ENCODE measurements around the gene PLXNA2.

PLXNA2 gene

DNA sequence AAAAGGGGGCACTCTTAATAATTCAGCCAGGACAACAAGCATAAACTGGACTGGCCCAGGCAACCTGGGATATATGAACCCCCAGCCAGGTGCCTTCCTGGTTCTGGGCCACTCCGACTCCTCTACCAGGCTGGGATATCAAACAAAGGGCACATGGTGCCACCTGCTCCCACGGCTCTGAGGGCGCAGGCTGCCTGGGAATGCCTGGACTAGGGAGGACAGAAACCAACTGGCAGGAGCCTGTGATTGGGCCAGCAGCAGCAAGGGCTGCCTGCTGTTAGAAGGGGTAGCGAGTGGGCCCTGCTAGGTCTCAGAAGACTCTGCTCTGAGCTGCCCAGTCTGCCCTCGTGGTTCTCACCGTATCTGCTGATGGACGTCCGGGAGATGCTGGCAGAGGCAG lies 210.0 kb downstream of the PLXNA2 start:
- no peak for DNase-seq

DNA sequence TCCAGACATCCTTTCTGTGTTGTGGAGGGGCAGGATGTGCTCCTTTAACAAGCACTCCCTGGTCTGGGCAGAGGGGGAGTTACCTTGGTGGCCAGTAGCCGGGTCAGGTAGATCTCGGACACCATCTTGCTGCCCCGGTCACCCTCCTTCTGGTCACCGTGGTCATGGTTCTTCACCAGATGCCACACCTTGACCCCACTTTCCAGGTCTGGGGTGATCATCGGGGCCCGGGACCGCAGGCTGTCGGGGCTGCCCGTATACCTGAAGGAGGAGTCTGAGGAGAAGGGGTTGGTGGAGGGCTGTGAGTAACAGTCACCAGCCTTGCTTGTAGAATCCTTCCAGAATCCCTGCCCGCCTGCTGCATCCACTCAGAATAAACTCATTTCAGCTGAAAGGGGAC lies 210.9 kb downstream of the PLXNA2 start:
- no peak for DNase-seq

DNA sequence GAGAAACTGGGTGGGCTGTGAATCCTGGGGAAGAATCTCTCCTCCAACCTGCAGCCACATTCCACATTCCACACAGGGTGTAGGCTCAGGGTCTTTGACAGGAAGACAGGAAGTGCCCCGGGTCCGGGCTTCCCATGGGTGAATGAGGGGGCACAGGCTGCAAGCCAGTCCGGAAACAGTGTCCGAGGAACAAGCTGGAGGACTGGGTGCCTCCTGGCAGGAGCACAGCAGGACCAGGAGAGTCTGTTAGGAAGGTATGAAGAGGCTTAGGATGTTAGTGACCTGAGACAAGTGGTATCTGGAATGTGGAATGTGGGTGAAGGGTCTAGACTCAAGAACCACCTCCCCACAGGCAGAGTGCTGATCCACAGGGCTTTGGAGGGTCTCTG lies 212.3 kb downstream of the PLXNA2 start:
- DNase-seq, result no peak

DNA sequence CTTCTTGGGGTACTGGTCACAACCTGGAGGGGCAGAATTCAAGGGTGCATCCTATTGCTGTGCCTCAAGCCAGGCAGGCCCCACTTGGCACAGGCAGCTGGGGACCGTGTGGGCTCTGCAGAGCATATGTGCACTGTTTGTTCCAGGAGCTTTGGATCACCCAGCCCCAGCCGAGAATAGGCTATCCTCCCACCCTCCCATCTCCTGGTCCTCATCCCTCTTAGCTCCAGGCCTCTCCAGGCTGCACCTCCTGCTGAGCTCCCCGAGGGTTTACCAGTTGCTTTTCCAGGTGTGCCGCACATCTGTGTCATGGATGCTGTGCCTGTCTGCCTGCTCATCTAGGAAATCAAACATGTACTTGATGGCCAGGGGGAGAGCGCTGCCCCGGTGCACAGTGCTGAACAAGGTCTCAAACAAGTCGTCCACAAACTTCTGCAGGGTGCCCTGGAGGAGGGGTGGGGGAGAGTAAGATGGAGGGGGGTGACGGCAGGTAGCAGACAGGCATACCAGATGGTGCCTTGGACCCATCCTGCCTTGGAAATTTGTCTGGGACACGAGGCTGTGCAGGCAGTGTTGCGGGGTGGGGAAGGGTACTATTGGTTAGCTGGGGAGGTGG lies 212.8 kb downstream of the PLXNA2 start:
- DNase-seq, result no peak

DNA sequence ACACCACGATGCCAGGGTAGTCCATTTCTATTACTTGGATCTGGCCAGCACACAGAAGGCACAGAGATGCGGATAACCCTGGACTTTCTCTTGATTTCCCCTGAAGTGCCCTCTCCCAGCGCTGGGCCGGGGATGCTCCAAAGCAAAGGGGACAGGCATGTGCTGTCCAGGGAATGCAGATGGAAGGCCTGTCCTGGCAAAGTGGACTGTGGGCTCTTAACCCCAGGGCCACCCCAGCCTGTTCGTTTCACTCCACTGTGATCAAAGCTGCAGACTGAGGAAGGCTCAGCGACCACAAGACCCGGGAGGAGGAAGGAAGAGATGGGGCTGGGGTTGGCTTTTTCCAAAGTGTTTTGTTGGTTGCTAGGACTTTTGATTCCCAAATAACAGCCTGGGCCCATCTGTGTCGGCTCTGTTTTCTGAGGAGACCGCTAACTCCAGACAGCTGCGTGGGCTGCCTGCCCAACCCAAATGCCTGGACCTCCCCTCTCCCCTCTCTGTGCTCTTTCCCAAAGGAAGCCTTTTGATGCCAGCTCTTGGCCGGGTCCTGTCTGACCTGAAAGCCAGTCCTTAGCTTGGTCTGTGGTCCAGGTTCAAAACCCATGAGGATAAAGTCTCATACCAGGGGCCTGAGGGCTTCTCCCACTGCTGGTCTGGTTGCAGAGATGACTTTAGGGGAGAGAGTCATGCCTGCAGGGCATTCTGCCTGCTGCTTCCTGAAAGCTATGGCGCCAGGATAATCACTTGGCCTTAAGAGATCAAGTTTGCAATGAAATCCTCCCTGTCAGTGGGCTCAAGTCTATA lies 213.7 kb downstream of the PLXNA2 start:
- no peak for DNase-seq

DNA sequence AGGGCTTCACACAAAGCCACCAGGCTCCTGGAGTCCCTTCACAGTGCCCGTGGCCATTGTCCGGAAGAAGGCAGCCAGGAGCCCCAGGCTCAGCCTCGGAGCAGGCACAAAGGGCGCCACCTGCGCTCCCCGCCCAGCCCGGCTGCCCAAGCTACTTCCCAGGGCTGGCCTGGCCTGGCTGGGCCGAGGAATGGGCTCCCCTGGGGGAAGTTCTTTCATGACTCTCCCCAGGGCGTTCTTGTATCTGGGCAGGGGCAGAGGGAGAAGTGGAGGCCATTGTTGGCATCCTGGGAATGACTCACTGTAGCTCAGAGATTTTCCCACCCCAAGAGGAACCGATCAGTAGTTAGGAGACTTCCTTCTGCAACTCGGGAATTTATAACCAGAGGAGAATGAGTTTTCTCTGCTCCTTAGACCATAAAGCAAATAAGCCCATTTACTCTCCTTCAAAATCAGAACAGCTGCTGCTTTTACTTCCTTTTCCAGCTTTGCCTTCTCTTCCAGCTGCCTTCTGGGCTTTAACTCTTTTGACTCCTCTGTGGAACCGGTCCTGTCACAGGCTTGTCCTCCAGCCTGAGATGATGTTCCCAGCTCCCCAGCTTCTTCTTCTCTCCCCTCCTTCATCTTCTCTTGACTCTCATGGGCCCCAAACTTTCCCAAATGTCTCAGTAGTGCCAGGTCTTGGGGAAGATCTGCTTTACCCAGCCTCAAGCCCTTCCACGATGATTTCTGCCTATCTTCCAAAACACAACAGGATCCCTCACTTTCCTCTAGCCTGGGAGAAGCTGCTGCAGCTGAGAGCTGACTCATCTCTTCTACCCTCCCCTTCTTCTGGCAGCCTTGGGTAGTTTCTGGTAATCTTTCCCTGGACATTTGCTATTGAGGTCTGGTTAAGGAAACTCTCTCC lies 214.6 kb downstream of the PLXNA2 start:
- no peak for DNase-seq

DNA sequence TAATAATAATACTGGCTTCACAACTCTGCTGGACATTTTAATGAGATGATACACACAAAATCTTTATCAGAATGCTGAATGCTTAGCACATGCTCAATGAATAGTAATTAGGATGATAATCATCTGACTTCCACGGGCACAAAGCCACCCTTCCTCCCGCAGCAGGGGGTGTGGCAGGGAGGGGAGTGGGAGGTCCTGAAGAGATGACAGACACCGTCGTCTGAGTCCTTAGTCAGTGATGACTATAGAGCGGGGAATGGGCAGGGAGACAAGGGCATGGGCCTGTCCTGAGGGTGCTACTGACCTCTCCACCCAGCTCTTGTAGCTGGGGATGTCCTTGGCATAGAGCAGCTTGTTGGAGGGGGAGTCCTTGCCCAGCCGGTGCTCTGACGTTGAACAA lies 215.7 kb downstream of the PLXNA2 start:
- DNase-seq, result no peak

DNA sequence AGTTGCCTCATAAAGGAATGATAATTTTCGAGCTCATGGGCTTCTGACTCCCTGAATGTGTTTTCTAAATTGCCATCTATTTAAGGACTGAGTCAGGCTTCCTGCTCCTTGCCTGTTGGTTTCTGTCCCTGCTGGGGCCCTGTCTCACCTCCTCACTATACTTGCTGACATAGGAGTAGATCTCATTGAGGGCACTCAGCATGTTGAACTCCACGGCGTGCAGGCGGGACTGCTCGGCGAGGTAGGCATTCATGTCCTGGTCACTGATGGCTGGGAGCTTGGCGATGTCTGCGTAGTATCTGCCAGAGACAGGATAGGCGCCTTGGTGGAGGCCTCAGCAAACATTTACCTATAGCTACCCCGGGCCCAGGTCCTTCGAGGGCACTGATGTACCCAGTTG lies 216.3 kb downstream of the PLXNA2 start:
- DNase-seq, result no peak

DNA sequence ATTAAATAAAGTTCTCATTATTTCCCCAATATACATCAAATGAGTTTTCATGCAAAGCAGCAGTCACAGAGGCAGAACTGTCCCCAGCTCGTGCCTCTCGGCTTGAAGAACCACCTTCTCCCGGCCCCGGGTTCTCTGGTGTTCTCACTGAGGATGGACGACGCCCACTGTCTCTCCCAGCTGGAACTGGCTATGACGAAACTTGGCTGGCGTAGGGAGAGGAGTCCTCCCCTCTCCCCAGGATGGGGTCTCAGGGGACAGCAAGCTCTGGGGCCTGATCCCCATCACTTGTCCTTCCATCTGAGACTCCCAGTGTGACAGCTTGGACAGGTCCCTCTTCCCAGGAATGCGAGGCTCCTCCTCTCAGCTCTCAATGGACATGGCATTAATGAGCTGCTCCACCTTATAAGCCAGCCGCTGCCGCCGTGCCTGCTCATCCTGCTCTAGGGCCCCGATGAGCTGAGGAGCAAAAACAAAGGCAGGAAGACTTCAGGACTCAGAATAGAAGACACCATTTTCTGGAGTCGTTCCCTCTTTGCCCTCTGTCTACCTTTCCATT lies 217.2 kb downstream of the PLXNA2 start:
- DNase-seq, result no peak

DNA sequence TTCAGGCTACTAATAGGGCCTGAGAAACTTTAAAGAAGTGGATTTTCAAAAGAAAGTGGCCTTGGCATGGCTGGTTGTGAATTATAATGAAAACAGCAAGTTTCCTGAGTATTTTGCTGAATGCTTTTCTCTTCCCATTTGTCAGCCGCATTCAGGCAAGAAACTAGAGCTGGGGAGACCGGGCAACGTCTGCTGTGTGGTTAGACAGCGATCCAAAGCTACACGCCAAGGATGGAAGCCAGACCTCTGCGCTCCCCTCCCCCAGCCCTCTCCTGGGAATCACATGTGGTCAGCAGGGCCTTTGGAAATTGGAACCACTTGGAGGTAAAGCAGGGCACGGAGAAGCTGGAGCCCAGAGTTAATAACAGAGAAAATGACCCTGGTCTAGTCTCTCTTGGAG lies 219.2 kb downstream of the PLXNA2 start:
- DNase-seq, result no peak

DNA sequence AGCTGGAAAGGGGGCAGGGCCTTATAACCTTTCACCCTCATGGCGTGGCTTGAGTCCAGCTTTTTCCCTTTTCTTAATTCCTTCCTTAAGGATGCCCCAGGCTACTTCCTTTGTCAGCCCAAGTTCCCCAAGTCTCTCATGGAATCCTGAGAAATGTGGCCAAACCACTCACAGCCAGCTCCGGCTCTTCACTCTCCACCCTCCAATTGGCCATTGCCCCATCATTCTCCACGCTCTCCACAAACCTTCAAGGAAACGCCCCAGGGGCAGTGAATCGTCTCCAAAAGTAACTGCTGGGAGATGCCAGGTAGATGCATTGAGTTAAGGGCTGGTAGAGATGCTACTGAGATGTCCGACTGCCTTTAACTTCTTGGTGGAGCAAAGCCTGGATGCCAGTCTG lies 219.8 kb downstream of the PLXNA2 start:
- DNase-seq, result no peak

DNA sequence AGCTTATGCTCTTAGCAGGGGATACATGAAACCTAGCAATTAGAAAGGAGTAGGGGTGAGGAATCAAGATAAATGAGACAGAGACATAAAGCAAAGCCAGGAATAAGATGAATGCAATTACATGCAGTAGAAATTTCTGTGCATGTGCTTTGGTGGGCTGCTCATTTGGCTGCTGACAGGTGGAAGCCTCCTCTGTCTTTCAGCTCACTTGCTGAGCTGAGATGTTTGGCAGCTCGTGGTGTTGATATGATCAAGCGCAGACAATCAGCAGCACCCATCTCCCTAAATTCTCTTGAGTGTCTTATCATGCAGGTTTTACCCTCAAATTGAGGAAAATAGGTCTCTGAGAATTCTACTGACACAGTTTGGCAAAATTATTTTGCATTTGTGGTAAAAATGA lies 224.9 kb downstream of the PLXNA2 start:
- DNase-seq, result no peak

DNA sequence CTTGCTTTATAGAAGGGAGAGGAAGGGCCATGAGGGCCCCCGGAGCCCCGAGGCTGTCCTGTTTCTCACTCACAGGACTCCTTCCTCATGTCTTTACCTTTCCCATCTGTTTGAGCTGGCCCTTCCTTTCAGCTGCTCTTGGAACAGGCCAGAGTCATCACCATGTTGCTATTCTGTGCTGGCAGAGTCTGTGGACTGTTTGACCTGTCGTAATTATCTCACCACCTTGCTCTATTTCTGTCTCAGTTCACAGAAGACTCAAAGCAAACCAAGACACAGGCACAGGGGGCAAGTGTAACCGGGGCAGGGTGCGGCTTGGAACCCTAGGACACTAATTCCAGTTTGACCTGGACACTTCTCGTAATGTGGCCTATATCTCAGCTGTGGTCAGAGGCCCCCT lies 228.9 kb downstream of the PLXNA2 start:
- no peak for DNase-seq

DNA sequence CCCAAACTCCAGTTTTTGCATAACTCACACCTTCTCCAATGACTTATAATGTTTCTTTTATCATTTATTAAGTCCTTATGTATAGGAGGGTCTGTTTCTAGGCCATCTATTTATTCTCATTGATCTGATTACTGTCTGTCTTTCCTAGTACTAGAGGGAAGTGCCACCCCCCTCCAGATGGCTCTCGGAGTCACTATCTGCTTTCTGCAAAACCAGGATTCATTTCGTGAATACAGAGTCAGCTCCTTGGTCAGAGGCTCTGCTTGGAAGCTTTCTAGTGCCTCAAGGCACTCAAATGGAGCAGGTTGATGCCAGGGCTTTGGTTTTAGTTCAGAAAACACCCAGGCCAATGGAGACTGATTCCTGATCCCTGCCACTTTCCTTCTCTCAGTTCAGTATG lies 231.0 kb downstream of the PLXNA2 start:
- no peak for DNase-seq

DNA sequence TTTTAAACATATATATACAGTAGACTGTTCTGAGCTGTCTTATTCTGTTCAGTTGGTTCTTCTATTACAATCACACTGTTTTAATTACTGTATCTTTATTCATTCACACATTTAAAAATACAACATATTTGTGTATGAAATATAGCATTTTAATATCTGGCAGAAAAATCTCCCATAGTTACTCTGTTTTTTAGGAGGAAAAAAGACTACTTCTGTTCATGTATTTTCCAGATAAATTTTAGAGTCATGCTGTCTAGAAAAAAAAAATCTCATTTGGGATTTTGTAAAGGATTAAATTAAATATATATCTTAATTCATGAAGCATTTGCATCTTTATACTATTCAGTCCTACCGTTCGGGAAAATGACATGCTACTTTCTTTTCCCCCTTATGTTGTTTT lies 231.5 kb downstream of the PLXNA2 start:
- no peak for DNase-seq

DNA sequence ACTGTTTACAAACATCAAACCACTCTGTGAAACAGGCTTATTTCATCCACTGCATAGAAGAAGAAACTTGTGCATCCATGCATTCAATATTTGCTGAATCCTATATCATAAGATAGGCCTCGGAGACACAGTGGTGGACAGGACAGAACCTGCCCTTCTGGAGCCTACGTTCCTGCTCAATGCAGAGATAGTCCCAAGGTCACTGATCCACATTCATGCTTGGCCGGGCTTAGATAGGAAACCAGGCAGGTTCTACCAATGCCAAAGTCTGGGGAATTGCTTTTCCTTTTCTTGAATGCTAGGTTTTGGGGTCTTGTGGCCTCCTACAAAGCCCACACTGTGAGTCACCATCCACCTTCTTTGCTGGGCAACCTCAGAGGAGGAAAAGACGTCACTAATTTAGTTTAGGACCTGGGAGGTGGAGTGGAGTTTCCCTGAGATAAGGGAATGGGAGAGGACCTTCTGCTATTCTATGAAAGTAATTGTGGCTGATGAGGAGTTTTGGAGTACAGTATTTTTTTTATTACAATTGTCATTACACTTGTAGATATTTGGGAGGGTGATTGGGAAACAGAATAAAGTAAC lies 233.6 kb downstream of the PLXNA2 start:
- no peak for DNase-seq

DNA sequence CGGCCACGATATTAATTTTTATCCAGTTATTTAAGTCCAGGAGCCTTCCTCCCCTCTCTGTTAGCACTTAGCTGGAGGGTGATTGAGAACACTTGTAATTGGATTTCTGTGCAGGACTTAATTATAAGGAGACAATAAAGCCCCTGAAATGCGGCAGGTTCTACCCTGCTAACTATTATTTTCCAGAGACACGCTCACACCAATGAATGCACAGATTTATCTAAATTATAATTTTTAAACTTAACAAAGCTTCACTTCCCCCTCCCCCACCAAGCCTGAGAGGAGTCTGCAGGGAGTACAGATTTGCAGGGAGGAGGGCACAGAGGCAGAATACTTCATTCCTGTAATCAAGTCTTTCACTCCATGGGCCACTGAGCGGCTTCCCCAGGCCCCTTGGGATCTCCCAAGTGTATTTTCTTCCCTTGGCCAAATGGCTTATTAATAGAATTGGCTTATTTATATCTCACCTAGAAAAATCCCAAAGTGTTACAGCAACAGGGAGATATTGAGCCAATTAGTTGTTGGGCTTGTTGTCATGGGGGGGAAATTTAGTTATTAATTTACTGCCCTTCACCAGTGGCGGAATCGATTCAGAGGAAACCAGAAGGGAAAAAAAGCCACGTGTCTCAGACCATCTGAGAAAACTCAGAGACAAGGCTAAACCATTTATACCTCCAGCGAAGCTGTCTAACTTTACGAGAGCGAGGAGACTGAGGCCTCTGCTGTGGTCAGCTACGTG lies 234.3 kb downstream of the PLXNA2 start:
- no peak for DNase-seq

DNA sequence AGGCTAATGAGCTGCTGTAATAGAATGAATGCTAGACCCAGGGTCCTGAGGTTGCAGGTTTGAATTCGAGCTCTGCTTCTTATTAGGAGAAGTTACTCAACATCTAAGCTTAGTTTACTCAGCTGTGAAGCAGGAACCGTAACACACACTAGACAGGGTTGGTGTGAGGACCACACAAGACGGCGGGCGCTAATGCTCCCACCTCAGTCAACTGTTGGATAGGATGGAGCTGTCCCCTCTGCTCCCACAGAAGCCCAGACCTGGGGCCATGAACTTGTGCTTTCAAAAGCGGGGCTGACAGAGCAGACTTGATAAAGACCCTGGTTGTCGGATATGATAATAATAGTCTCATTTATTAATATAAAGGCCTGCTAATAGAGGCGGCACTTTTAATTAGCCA lies 234.9 kb downstream of the PLXNA2 start:
- DNase-seq, result no peak

DNA sequence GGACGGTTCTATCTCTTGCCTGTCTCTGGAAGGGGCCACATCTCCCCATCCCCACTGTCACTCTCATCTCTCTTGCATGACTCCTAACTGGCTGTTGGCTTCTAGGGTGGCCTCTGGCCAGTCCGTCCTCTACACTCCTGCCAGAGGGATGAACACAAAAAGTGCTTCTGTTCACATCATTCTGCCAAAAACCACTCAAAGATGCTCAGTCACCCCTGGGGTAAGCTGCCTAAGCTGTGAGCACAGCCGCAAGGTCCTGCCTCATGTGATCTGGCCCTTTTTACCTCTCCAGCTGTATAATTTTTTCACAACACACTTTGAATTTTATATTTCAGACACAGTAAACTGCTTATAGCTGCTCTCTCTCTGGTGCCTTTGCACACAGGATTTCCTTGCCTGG lies 235.7 kb downstream of the PLXNA2 start:
- no peak for DNase-seq

DNA sequence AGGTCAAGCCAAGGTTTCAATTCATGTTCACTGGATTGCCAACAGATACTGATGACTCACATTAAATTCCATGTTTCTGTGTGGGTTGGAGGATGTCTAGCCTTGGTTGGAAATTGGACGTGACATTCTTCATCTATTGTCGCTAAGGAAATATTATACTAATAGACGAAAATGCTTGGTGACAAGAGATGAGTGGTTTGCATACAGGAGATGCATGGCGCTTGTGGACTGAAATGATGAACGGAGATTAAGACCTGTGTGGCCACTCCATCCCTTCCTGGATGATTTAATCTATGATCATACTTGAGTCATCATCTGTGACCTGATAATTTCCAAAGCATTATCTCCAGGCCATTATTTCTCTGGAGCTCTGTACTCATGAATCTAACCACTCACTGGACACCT lies 236.2 kb downstream of the PLXNA2 start:
- DNase-seq, result no peak

DNA sequence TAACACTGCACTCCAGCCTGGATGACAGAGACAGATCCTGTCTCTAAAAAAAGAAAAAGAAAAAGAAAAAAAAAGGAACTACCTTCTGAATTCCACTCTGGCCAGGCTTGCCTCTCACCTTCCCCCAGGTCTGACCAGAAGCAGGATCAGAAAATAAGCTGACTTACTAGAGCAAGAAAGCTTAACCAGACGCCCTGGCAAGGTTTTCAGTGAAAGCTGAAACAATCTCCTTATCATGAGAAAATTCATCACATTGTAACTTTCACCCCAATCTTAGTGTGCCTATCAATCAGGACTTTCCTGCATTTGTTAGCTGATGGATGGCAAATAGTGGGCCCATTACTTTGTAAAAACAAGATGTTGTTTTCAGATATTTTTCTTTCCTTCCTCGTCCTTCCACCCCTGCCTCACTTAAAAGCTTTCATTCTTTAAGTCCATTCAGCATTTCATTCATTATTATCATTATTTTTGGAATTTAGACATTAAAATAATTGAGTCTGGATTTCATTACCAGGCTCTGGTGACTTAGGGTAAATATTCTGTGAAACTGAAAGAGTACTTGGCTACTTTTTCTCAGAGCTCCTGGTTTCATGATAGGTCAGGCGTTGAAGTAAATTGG lies 236.8 kb downstream of the PLXNA2 start:
- DNase-seq, result no peak

All from DMS79 treated with DMSO at 0.1 percent for 48 hours (cell line).